GM19468 (cell line): ENCODE data around the gene CIB4.

Experiments
- ATAC-seq: cut with Tn5 transposase; IDR thresholded peaks from one replicate; pipeline ENCODE4 v1.9.1; 2021; ENCODE audit warnings: mild to moderate bottlenecking, moderate library complexity, moderate number of reproducible peaks; ENCODE audit not compliant: unreplicated experiment; ENCODE audit errors: extremely low read depth

CIB4 gene

GRCh38 chr2:26628561-26629345 is 12.4 kb downstream of the CIB4 start:
- ATAC-seq = no peak

- no peak for ATAC-seq
Measured at GRCh38 chr2:26627350-26628105, 13.6 kb downstream of the CIB4 start.

GRCh38 chr2:26626606-26627005 is 14.6 kb downstream of the CIB4 start:
- no peak for ATAC-seq

GRCh38 chr2:26623541-26624495 is 17.3 kb downstream of the CIB4 start:
- no peak for ATAC-seq

GRCh38 chr2:26621469-26622199 is 19.5 kb downstream of the CIB4 start:
- no peak for ATAC-seq

GRCh38 chr2:26620031-26620605 is 21.0 kb downstream of the CIB4 start:
- no peak for ATAC-seq

GRCh38 chr2:26619521-26619951 is 21.6 kb downstream of the CIB4 start:
- no peak for ATAC-seq

- ATAC-seq = no peak
Measured at GRCh38 chr2:26619096-26619495, 22.1 kb downstream of the CIB4 start.

GRCh38 chr2:26618611-26619010 is 22.6 kb downstream of the CIB4 start:
- ATAC-seq = no peak

GRCh38 chr2:26617588-26618083 is 23.5 kb downstream of the CIB4 start:
- no peak for ATAC-seq

GRCh38 chr2:26616706-26617587 is 24.2 kb downstream of the CIB4 start:
- no peak for ATAC-seq

GRCh38 chr2:26615860-26616705 is 25.1 kb downstream of the CIB4 start:
- ATAC-seq = no peak

GRCh38 chr2:26615336-26615859 is 25.8 kb downstream of the CIB4 start:
- no peak for ATAC-seq

GRCh38 chr2:26614216-26615138 is 26.7 kb downstream of the CIB4 start:
- ATAC-seq = no peak

GRCh38 chr2:26613241-26614215 is 27.6 kb downstream of the CIB4 start:
- no peak for ATAC-seq
